ENCODE data around the gene TMEM212.

Gene TMEM212

DNA sequence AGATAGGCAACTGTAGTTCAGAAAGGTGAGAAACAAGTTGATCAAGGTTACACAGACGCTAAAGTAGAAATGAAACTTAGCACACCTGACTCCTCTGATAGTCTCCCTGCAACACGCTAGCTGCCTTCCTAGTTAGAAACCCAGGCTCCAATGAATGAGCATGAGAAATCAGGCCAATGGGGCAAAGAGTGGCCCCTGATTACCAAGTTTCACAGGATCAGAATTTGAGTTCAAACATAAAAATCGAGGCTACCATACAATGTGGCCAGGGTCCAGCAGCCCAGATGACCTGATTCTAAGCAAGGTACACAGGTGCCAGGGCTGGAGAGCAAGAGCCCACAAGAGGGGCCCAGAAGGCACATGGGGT lies 40.6 kb upstream of the TMEM212 start:
- in situ Hi-C loops (cut with MboI; ENCODE audit: low pct_unique_long_range_greater_than_20kb, low sequenced_read_pairs, unreplicated experiment): no loop called here
- no peak for DNase-seq (ENCODE audit: low spot score)
- TF ChIP-seq, protein P1, sequence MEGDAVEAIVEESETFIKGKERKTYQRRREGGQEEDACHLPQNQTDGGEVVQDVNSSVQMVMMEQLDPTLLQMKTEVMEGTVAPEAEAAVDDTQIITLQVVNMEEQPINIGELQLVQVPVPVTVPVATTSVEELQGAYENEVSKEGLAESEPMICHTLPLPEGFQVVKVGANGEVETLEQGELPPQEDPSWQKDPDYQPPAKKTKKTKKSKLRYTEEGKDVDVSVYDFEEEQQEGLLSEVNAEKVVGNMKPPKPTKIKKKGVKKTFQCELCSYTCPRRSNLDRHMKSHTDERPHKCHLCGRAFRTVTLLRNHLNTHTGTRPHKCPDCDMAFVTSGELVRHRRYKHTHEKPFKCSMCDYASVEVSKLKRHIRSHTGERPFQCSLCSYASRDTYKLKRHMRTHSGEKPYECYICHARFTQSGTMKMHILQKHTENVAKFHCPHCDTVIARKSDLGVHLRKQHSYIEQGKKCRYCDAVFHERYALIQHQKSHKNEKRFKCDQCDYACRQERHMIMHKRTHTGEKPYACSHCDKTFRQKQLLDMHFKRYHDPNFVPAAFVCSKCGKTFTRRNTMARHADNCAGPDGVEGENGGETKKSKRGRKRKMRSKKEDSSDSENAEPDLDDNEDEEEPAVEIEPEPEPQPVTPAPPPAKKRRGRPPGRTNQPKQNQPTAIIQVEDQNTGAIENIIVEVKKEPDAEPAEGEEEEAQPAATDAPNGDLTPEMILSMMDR (IDR thresholded peaks at IDR 0.05; ENCODE audit: extremely low read depth, insufficient read depth, missing control alignments): no peak

DNA sequence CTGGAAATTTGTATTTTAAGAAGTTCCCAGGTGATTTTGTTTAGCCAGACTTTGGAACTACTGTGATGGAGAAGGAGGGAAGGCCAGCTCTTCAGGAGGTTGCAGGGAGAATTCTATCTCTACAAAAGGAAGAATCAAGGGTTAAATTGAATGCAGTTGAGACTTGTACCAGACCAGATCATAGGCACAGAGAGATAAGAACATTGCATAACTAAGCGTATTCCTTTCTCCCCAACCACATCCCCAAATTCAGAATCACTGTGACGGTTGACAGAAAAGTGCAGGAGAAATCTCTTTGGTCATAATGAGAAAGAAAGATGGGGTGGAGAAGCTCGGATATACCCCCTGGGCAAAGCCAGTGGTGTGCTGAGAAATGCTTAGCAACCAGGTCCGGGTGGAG lies 40.1 kb upstream of the TMEM212 start:
- in situ Hi-C loops (cut with MboI; ENCODE audit: low pct_unique_long_range_greater_than_20kb, low sequenced_read_pairs, unreplicated experiment): no loop called here
- no peak for DNase-seq (ENCODE audit: low spot score)
- TF ChIP-seq, protein P1 (IDR thresholded peaks at IDR 0.05; ENCODE audit: extremely low read depth, insufficient read depth, missing control alignments): no peak

DNA sequence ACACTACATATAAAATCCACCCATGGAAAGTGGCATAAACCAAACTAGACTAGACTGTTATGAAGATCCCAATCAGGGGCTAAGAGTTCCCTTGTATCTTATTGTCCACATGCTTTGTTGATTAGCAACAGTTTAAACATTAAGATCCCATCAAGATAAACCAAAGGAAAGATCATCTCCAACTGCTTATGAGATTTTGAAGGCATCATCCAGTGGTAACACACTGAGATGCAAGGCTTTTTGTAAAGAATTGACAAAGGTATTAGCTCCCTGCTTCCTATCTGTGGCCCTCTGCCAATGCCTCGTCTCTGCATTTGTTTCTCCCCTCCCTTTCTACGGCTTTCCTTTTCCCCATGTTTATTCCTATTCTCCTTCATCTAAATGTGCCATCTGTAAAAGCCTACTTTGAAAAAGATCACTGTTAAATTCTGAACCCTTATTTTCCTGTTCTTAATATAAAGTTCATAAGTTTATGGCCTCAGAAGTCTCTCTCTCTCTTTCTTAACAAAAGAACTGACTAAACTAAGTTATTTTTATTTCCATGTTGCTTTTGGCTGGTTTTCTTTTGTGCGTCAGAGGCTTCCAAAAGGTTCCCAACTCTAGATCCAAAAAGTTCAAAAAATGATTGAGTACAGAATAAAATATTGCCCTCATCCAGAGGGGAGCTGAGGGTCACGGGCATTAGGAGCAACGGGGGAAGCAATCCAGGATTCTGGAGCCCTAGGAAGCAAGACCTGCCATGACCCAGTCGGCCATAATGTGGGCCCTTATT lies 38.3 kb upstream of the TMEM212 start:
- in situ Hi-C loops (cut with MboI; ENCODE audit: low pct_unique_long_range_greater_than_20kb, low sequenced_read_pairs, unreplicated experiment): no loop called here
- DNase-seq (ENCODE audit: low spot score): no peak
- TF ChIP-seq, protein P1 (IDR thresholded peaks at IDR 0.05; ENCODE audit: extremely low read depth, insufficient read depth, missing control alignments): no peak

DNA sequence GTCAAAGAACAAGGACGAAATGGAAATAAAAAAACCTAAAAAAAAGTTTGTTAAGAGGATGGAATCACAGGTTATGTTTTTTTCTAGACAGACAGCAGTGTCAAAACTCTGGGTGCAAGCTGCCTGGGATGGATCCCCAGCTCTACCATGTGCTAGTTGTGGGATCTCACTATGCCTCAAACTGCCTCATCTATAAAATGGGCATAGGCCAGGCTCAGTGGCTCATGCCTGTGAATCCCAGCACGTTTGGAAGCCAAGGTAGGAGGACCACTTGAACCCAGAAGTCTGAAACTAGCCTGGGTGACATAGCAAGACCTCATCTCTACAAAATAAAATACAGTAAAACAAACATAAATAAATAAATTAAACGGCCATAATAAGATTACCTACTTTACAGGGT lies 37.5 kb upstream of the TMEM212 start:
- in situ Hi-C loops (cut with MboI; ENCODE audit: low pct_unique_long_range_greater_than_20kb, low sequenced_read_pairs, unreplicated experiment): no loop called here
- DNase-seq (ENCODE audit: low spot score): no peak
- TF ChIP-seq, protein P1 (IDR thresholded peaks at IDR 0.05; ENCODE audit: extremely low read depth, insufficient read depth, missing control alignments): no peak

DNA sequence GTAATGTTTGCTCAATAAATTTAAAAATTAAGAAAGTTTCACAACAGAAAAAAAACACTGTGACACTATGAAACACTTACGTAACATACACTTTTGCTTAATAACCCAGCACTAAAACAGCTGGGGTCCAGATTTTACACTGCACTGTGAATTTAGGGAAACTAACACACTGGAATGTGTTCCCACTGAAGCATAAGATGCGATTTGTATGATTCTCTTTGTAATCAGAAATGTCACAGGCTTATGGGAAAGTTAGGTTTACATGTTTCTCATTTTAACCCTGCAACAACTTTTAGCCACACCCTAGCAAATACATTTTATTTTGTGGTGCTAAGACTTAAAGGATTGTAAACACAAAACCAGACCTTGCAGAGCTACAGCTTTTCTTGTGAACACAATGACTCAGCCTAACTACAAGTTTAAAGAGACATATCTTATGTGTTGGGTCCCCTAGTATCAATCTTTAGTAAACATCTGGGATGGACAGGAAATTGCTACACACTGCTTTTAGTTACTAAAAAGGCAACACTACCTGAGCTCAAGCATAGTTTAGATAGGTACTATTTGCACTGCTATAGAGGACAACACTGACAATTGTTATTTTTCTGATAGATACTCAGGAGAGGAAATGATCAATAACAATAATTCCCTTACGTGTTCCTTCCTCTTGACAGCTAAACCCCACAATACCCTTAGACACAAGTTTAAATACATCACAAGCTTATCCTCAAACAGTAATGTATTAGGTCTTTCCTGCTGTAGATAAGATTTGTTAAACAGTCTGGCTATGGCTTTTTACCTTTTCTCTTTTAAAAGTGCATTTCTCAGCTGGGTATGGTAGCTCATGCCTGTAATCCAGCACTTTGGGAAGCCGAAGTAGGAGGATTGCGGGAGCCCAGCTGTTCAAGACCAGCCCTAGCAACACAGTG lies 36.7 kb upstream of the TMEM212 start:
- in situ Hi-C loops (cut with MboI; ENCODE audit: low pct_unique_long_range_greater_than_20kb, low sequenced_read_pairs, unreplicated experiment): no loop called here
- TF ChIP-seq, protein P1 (IDR thresholded peaks at IDR 0.05; ENCODE audit: extremely low read depth, insufficient read depth, missing control alignments): no peak
- DNase-seq (ENCODE audit: low spot score): peak; percentile 15

DNA sequence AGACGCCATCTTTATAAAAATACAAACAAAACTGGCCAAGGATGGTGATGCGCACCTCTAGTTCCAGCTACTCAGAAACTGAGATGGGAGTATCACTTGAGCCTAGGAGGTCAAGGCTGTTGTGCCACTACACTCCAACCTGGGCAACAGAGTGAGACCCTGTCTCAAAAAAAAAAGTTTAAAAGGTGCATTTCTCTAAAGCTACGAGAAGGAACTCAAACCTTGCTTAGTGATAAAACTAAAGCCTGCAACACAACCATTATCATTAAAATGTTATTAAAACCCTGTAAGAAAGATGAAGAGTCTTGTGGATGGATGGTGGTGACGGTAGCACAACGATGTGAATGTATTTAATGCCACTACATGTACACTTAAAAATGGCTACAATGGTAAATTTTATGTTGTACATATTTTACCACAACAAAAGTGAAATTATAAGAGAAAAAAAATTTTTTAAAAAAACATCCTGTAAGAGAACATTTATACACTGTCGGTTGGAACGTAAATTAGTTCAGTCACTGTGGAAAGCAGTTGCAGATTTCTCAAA lies 35.9 kb upstream of the TMEM212 start:
- no peak for DNase-seq (ENCODE audit: low spot score)
- in situ Hi-C loops (cut with MboI; ENCODE audit: low pct_unique_long_range_greater_than_20kb, low sequenced_read_pairs, unreplicated experiment): no loop called here
- TF ChIP-seq, protein P1 (IDR thresholded peaks at IDR 0.05; ENCODE audit: extremely low read depth, insufficient read depth, missing control alignments): no peak

All from GM13977 (cell line).